Activated CD4-positive, alpha-beta T cell treated with anti-CD3 and anti-CD28 coated beads for 24 hours (primary cell): ENCODE measurements around the gene KLHDC7B.
"Not testable (repeated sequence)": the region's sequence is repeated elsewhere in the genome, so short reads cannot be mapped to it uniquely, and the experiment has no call there.

Experiments
- DNase-seq, 2 donors: peaks; one replicate each; pipeline ENCODE4 v3.0.0-alpha.2; 2020; ENCODE audit warnings: low read depth in 2 of 2

Gene KLHDC7B

DNA sequence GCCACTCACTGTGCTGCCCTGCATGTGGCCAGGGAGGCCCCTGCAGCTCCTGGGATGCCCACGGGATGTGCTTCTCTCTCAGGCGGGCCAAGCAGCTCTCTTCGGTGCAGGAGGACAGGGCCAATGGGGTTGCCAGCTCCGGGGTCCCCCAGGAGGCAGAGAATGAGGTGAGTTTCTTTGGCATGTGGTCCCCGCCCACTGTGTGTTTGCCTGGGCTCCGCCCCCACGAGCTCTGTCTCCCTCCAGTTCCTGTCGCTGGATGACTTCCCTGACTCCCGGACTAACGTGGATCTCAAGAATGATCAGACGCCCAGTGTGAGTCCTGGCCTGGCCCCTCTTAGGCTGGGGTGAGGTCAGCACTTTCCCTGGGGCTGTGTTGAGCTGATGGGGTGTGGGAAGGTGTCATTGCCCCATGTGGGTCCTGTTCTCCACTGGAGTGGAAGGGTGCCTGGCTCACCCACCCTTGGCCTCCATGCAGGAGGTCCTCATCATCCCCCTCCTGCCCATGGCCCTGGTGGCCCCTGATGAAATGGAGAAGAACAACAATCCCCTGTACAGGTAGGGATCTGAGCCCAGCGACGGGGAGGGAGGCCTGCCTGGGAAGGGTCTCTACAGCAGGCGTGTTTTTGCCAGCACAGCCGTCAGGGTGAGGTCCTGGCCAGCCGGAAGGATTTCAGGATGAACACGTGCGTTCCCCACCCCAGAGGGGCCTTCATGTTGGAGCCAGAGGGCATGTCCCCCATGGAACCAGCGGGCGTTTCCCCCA lies 28.0 kb upstream of the KLHDC7B start:
- no peak for DNase-seq

- no peak for DNase-seq
These were observed 27.1 kb upstream of the KLHDC7B start for GRCh38 chr22:50518606-50519005.

GRCh38 chr22:50519151-50519550 lies 26.5 kb upstream of the KLHDC7B start:
- DNase-seq = no peak

GRCh38 chr22:50520184-50520583 lies 25.5 kb upstream of the KLHDC7B start:
- not testable (repeated sequence) for DNase-seq

DNA sequence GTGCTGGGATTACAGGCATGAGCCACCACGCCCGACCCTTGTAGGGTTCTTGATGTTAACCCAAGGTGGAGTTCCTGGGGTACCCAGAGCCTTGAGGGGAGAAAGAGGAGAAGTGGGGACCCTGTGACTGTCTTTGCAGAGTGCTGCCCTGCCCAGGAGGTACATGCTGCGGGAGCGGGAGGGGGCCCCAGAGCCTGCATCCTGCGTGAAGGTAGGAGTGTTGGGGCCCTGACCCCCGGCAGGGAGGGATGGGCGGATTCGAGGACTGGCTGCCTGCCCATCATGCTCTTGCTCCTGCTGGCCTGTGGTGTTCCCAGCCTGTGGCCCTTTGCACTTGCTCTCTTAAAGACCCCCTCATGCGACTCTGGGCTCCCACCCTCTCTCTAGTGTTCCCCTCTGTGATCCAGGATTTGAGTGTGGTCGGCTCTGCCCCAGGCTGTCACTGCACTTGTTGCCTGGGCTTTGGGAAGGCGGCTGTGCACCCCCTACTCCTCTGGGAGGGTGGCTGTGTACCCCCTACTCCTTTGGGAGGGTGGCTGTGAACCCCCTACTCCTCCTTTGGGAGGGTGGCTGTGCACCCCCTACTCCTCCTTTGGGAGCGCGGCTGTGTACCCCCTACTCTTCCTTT lies 24.8 kb upstream of the KLHDC7B start:
- no peak for DNase-seq

DNA sequence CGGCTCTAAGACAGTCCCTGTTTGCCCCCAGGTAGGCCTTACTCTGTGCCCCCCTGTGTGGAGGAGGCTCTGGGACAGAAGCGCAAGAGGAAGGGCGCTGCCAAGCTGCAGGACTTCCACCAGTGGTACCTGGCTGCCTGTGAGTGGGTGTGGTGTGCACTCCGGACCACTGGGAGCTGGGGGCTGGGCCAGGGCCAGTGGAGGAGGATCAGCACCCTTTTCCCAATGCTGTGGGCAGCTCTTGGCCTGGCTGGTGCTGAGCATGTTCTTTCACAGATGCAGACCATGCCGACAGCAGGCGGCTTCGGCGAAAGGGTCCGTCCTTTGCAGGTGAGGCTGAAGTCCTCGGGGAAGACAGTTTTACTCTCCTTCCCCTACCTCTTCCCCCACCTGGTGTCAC lies 24.0 kb upstream of the KLHDC7B start:
- DNase-seq = no peak

DNA sequence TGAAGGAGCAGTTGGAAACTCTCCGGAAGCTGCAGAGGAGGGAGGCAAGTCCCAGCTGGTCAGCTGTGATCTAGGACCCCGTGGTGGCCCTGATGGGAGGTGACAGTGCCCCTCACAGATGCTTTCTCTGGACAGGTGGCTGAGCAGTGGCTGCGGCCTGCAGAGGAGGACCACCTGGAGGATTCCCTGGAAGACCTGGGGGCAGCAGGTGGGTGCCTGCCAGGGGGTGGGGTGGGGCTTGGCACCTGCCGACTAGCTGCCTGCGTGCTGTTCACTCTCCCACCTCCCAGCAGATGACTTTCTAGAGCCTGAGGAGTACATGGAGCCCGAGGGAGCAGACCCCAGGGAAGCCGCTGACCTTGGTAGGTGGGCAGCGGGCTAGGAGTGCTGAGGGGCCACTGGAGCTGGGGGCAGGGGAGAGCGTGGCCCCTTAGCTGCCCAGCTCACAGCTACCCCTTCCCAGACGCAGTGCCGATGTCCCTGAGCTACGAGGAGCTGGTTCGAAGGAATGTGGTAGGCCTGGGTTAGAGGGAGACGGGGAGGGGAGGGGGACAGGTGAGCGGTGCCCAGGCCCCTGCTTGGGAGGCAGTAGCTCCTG lies 23.4 kb upstream of the KLHDC7B start:
- no peak for DNase-seq

- no peak for DNase-seq
These were observed 22.8 kb upstream of the KLHDC7B start for GRCh38 chr22:50522806-50523438.

DNA sequence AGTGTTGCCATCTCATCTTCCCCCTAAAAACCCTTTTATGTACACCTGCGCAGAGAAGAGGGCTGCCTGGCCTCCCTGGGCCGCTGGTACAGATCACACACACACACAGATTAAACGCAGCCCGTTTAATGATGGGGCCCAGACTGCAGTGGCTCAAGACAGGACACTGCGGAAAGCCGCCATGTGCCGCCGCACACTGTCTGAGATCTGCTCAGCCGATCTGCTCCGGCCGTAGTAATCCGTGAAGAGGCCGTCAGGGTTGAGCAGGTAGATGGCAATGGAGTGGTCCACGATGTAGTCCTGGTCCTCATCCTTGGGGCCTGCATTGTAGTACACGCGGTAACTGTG lies 22.3 kb upstream of the KLHDC7B start:
- no peak for DNase-seq

- no peak for DNase-seq
These were observed 21.7 kb upstream of the KLHDC7B start for GRCh38 chr22:50523806-50524675.

DNA sequence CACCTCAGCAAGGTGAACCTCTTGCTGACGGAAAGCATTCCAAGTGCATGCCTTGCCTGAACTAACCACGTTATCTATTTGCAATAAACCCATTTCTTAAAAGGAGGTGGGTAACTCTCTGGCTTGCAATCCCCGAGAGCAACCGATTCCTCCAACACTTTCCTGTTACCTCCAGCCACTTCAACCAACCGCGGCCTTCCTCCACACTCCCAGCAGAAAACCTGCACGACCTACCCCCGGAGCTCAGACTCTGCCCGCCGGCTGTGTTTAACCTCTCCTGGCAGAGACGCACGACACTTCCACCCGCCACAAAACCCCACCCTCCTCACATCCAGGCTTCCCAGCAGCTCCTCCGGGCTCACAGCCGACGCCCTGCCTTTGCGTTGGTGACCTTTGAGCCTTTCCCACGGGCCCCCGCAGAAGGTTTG lies 21.0 kb upstream of the KLHDC7B start:
- no peak for DNase-seq

GRCh38 chr22:50525104-50525857 lies 20.4 kb upstream of the KLHDC7B start, which contains the start of gene SCO2:
SCO2 (minus strand) TSS chr22:50525598; CDS start chr22:50524411, 1,187 bp downstream.
- DNase-seq = peak; percentile 95 to 96

DNA sequence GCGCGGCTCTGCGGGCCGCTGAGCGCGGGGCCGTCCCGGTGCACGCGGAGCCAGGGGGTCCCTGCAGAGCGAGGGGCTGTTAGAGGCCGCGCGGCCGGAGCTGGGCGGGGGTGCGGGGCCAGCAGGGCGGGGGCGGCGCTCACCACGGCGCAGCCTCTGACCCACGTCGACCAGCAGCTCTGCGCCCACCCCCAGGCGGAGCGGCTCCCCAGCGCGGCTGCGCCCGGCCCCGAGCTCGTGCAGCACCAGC lies 19.9 kb upstream of the KLHDC7B start:
- no peak for DNase-seq

GRCh38 chr22:50526108-50526833 lies 19.4 kb upstream of the KLHDC7B start:
- DNase-seq = peak; percentile 78 to 83

- DNase-seq = no peak
These were observed 18.6 kb upstream of the KLHDC7B start for GRCh38 chr22:50526834-50527801.

DNA sequence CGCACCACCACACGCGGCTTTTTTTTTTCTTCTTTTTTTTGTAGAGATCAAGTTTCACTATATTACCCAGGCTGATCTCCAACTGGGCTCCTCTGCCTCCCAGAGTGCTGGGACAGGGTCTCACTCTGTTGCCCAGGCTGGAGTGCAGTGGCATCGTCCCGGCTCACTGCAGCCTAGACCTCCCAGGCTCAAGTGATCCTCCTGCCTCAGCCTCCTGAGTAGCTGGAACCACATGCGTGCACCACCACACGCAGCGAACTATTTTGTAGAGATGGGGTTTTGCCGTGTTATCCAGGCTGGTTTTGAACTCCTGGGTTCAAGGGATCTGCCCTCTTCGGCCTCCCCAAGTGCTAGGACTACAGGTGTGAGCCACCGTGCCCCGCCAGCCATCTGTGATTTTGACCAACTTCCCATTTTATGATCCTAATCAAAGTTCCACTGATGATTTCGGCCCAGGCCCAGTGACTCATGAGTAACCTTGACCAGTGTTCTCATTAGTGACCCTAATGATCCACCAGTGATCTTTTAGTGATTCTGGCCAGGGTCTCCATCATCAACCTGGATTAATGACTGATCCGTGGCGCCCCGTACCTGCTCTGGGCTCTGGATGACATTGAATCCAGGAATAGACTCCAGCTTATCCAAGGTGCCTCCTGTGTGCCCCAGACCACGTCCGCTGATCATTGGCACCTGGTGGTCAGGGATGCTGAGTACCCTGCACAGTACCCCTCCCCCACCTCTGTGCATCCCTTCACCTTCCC lies 17.6 kb upstream of the KLHDC7B start:
- DNase-seq = no peak

DNA sequence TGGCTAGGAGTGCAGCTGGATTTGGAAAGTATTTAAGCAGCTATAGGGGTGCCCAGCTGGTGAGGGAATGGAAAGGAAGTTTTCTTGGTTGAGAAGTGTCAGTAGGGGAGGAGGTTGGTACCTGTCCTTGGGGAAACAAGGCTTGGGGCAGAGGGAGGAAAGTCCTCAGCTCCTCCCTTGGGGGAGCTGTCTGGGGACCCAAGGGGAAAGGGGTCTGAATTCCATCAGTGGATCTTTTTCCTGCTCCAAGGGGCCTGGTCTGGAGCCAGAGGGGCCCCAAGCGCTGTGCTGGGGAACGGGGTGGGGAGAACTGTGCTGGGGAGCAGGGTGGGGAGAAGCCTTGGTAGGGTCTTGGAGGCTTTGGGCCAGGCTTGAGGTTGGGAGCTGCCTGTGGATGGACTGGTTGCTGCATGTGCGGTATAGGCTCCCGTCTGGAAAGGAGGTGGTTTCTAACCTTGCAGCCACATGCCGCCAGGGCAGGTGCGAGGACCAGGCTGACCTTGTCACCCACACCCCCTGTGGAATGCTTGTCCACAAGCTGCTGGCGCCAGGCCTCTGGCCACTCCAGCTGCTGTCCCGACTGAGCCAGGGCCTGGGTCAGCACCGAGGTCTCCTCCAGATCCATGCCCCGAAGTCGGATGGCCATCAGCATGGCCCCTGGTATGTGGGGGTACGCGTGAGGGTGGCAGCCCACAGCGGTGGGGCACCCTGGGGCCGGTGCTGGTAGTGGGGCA lies 16.9 kb upstream of the KLHDC7B start:
- no peak for DNase-seq

GRCh38 chr22:50529416-50529896 lies 16.2 kb upstream of the KLHDC7B start:
- DNase-seq = no peak
